NCI-H1694 (cell line): ENCODE measurements around the gene ZCCHC7.

ENCODE experiments used
- DNase-seq: peaks from one replicate; lab custom pipeline; 2025; lab: John Stamatoyannopoulos, UW

ZCCHC7 gene

DNA sequence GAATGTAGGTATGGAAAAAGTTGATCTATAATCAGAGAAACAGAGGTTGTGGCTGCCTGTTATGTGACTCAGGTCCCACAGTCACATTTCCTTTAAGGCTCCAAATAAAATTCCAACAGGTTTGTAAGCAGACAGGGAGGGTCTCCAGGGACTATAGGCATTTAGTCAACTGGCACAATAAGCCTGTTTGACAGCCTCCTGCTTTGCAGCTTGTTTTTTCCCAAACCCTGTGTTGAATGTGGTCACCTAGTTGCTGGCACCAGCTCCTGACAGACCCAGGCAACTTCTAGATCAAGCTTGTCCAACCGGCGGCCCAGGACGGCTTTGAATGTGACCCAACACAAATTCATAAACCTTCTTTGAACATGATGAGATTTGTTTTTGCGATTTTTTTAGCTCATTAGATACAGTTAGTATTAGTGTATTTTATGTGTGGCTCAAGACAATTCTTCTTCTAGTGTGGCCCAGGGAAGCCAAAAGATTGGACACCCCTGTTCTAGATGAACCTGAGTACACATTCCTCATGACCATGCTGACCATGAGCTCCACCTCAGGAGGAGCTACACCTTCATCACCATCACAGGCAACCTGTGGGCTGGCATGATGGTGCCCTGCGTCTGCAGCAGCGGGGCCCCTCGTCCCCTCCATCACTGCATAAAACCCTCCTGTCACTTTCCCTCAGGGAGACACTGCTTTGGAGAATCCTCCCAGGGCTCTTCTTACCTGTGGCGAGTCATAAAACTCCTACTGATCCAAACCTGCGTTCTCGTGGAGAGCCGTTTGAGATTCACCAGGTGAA lies 286.4 kb downstream of the ZCCHC7 start:
- DNase-seq, result no peak

DNA sequence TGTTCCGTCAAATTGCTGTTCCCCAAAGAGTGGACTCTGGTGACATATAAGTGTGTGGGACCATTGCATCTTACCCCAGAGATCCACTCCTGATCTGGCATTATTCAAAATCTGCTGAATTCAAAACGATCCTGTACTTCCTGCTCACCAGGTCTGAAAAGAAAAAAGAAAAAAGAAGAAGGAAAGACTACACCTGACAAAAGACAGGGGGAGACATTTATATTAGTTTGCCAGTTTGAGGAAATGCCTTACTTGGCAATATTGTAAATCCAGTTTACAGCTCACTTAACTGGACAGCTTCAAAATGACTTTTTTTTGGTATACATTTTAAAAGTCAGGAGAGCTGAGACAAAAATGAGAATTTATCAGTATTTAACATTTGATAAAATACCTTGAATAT lies 287.1 kb downstream of the ZCCHC7 start:
- no peak for DNase-seq
